HG03571 (cell line): ENCODE measurements around the gene NDUFC2.
"Not testable (repeated sequence)": the region's sequence is repeated elsewhere in the genome, so short reads cannot be mapped to it uniquely, and the experiment has no call there.

Experiments used
- ATAC-seq: cut with Tn5 transposase; IDR thresholded peaks from one replicate; pipeline ENCODE4 v1.9.1; 2021; ENCODE audit not compliant: unreplicated experiment

NDUFC2 gene

DNA sequence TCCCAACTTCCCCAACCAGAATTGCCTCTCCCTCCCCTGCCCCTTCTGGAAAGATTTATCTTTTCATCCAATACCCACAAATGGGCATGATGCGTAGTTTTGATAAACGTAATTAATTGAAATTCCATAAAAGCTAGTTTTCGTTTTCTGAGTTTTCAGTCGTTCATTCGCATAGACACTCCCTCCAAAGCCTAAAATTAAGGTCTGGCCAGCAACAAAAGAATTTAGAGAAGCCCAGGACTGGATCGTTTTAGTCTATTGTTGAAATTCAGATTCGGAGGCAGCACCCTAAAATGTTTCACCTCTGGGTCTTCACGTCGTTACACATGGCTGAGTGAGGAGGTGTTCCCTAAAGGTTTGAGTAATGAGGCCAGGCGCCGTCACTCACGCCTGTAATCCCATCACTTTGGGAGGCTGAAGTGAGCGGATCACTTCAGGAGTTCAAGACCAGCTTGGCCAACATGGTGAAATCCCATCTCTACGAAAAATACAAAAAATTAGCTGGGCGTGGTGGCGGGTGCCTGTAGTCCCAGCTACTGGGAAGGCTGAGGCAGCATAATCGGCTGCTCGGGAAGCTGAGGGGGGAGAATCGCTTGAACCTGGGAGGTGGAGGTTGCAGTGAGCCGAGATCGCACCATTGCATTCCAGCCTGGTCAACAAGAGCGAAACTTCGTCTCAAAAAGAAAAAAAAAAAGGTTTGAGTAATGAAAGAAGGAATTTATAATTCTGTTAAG is 589 bp upstream of the NDUFC2 start:
- ATAC-seq, result no peak

GRCh38 chr11:78078218-78079167 is 1.2 kb downstream of the NDUFC2 start:
- no peak for ATAC-seq

DNA sequence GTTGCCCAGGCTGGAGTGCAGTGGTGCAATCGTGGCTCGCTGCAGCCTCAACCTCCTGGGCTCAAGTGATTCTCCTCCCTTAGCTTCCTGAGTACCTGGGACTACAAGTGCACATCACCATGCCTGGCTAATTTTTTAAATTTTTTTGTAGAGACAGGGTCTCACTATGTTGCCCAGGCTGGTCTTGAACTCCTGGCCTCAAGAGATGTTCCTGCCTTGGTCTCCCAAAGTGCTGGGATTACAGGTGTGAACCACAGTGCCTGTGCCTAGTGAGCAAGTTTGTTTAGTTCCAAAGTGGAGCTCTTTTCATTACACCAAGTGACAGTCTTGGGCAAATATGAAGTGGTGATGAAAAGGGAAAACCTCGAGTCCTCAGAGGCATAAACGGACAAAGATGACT is 2.1 kb downstream of the NDUFC2 start:
- ATAC-seq, result not testable (repeated sequence)

GRCh38 chr11:78076733-78077403 is 2.8 kb downstream of the NDUFC2 start:
- ATAC-seq, result no peak

DNA sequence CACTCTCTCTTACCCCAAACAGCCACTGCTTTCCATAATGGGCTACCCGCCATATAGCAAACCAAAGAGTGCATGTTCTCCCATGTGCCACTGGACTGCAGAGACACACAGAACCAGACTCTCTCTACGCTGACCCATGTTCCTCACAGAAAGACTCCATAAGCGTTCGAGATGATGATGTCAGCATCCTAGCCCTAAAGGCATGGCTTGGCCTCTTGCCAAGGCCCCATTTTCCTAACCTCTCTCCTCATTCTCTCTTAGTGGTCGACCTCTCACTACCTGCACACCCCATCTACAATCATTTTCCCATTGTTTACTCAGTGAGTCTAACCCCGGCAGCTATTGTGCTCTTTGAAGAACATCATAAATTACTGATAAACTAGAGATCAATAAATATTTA is 4.9 kb downstream of the NDUFC2 start:
- no peak for ATAC-seq

- no peak for ATAC-seq
Measured at GRCh38 chr11:78072455-78072854, 7.2 kb downstream of the NDUFC2 start.

DNA sequence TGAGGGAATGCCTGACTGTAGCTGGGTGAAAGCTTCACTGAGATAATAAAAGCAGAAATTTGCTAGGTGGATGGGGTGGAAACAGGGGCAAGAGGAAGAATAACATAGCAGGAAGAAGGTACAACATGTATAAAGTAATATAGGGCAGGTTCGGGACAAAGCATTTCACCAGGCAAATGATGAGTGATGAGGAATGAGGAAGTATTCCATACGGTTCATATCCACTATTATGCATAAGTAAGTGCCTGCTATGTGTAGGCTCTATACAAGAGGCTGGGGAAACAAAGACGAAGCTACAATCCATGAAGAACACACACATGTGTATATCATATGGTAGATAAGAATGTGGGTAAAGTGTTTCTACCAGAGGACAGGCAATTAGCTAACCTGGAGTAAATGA is 7.9 kb downstream of the NDUFC2 start:
- ATAC-seq, result no peak

- ATAC-seq, result no peak
Measured at GRCh38 chr11:78070621-78071020, 9.0 kb downstream of the NDUFC2 start.

- ATAC-seq, result no peak
Measured at GRCh38 chr11:78069465-78069864, 10.2 kb downstream of the NDUFC2 start.

GRCh38 chr11:78067704-78068103 is 12.0 kb downstream of the NDUFC2 start:
- no peak for ATAC-seq

GRCh38 chr11:78066471-78066870 is 13.2 kb downstream of the NDUFC2 start:
- ATAC-seq, result no peak

- ATAC-seq, result no peak
Measured at GRCh38 chr11:78065203-78065602, 14.5 kb downstream of the NDUFC2 start.

- no peak for ATAC-seq
Measured at GRCh38 chr11:78063440-78064181, 16.1 kb downstream of the NDUFC2 start, which contains the start of gene THRSP. Gene THRSP (plus strand): TSS chr11:78063861. CDS start chr11:78063882, 21 bp downstream.

- no peak for ATAC-seq
Measured at GRCh38 chr11:78062671-78063070, 17.0 kb downstream of the NDUFC2 start.

DNA sequence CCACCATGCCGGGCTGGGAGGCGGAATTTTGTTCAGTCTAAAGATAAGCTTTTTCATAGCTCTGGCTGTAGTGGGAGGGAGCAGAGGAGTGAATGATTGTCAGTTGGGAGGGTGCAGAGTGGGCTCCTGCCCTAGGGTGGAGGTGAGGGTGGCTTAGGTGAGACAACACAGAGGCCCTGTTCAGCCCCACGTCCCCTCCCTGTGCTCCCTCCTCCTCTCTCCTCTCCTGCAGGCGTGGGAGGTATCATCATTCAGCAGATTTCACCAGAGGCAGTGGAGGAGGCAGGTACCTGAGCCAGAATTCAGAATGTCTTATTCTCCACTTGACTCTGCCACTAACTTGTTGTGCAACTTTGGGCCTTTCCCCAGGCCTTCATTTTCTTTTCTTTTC is 17.7 kb downstream of the NDUFC2 start:
- no peak for ATAC-seq

DNA sequence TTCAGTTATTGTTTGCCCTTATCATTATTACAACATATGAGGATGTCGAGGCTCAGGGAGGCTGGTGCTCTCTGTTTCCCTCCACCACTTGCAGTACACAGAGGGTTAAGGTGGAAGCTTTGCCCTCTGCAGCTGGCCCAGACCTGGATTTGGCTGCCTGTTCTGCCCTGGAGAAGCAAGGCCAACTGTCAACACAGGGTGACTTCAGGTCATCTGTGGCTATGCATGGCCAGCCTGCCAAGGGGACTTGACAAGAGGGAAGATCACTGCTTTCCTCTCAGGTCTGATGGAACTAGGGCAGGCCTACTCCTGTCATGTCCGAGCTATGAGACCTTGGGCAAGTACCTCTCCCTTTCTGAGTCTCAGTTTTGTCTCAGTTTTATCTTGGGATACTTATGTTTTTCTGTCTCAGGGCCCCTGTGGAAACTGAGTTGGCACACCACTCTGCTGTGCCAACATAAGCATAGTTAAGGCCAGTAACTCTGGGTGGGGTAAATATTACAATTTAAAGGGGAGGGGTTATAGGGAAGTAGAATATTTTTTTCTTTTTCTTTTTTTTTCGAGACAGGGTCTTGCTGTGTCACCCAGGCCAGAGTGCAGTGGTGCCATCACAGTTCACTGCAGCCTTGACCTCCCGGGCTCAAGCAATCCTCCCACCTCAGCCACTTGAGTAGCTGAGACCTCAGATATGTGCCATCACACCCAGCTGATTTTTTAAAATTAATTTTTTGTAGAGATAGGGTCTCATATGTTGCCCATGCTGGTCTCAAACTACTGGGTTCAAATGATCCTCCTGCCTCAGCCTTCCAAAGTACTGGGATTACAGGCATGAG is 18.4 kb downstream of the NDUFC2 start:
- no peak for ATAC-seq

DNA sequence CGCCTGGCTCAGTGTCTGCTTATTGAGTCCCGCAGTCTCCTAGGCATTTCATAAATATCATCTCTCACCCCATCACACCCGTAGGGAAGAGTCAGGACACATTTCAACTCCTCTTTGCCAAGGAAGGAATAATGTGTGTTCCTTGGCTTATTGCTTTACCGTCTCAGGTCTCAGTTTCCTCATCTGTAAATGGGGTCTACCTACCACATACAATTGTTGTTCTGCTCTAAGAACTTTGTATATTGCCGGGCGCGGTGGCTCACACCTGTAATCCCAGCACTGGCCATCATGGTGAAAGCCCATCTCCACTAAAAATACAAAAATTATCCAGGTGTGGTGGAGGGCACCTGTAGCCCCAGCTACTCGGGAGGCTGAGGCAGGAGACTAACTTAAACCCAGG is 19.1 kb downstream of the NDUFC2 start:
- no peak for ATAC-seq

GRCh38 chr11:78059749-78060328 is 19.8 kb downstream of the NDUFC2 start:
- ATAC-seq, result not testable (repeated sequence)

GRCh38 chr11:78057462-78058055 is 22.1 kb downstream of the NDUFC2 start:
- no peak for ATAC-seq
